IPS-18c (cell line): Measurements from ENCODE around the gene EXOG.

Source experiments
- H3K4me3 ChIP-seq: 2 replicates; pipeline ENCODE4 v1.7.0; 2013; ENCODE audit warnings: low read depth, mild to moderate bottlenecking, low read length, moderate library complexity; ENCODE audit not compliant: insufficient read depth
- H3K9me3 ChIP-seq: one replicate; pipeline ENCODE4 v1.6.1; 2013; ENCODE audit warnings: mild to moderate bottlenecking, low read length, moderate library complexity; ENCODE audit not compliant: control insufficient read depth, insufficient read depth

EXOG gene

GRCh38 chr3:38468765-38469164, 27.4 kb upstream of the EXOG start:
- H3K9me3 ChIP-seq, result no peaks in the 10 kb centered on the region
- no peak overlapping the region for H3K4me3 ChIP-seq

DNA sequence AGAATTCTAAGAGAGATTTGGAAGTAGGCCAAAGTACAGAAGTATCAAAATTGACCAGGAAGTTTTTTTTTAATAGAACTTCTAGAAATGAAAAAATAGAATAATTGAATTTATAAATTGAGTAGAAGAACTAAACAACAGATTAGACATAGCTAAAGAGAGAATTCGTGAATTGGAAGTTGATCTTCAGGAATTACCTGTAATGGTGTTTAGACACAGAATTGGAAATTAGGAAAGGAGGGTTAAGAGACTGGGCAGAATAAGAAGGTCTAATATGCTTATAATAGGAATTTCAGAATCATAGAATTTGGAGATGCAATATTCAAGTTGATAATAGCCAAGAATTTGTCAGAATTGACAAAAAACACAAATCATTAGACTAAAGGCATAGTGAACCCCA, 26.3 kb upstream of the EXOG start:
- Histone ChIP-seq H3K4me3 (no peak overlapping the region), H3K9me3 (no peaks in the 10 kb centered on the region)

- no peak overlapping the region for H3K4me3 ChIP-seq
- H3K9me3 ChIP-seq, result no peaks in the 10 kb centered on the region
Observed at GRCh38 chr3:38471260-38471857, 24.8 kb upstream of the EXOG start.

DNA sequence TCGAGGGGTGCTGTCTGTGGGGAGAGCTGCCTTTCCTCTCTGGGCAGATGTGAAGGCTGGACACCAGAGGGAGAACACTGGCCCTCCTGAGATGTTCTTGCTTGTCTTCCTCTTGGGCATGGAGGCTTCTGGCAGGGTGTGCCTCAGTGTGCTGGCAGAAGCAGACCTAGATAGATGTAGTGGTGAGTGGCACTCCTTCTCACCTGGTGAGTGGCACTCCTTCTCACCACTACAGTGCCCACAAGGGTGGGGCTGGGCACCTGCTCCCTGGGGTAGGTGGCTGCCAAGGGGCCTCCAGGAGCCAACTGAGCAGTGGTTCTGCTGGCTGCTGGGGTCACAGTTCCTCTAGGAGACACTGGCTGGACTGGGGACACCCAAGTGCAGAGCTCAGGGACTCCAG, 23.8 kb upstream of the EXOG start:
- Histone ChIP-seq H3K9me3 (no peaks in the 10 kb centered on the region), H3K4me3 (no peak overlapping the region)

DNA sequence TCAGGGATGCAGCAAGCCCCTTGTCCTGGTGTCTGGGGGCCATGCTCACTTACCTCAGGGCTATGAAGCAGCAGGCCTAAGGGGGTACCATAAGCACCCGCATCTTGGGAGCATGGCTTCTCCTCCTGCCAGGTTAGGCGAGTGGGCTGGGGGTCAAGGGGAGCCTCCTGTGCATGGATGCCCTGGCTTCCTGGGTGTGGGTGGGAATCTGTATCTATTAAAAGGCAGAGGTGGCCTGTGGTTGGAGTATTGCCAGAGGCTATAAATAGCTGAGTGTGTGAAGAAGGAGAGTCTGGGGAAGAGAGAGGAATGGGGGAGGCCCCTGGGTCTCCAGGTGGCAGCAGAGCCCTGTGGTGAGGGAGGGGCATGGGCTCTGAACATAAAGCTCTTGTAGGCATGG, 22.9 kb upstream of the EXOG start:
- H3K4me3 ChIP-seq, result no peak overlapping the region
- no peaks in the 10 kb centered on the region for H3K9me3 ChIP-seq

GRCh38 chr3:38474928-38475605, 21.1 kb upstream of the EXOG start:
- H3K9me3 ChIP-seq, result no peaks in the 10 kb centered on the region
- H3K4me3 ChIP-seq, result no peak overlapping the region

DNA sequence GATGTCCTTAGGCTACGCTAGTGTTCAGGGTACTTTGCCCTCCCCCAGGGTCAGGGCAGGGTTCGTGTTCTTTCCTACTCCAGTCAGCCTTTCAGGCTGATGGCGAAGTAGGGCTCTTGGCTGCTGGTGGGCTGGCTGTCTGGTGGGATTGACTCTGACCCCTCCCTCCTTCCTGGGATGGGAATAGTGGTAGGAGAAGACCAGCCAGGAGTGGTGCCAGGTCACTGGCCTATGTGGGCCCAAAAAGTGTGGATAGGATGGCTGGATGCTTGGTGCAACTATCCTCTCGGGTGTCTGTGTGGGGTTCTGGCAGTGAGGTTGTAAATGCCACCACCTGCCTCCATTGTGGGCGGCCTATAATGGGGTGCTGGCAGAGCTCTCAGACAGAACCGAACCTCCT, 20.4 kb upstream of the EXOG start:
- Histone ChIP-seq H3K9me3 (no peaks in the 10 kb centered on the region), H3K4me3 (no peak overlapping the region)

GRCh38 chr3:38476157-38476756, 19.9 kb upstream of the EXOG start:
- H3K9me3 ChIP-seq, result no peaks in the 10 kb centered on the region
- no peak overlapping the region for H3K4me3 ChIP-seq

DNA sequence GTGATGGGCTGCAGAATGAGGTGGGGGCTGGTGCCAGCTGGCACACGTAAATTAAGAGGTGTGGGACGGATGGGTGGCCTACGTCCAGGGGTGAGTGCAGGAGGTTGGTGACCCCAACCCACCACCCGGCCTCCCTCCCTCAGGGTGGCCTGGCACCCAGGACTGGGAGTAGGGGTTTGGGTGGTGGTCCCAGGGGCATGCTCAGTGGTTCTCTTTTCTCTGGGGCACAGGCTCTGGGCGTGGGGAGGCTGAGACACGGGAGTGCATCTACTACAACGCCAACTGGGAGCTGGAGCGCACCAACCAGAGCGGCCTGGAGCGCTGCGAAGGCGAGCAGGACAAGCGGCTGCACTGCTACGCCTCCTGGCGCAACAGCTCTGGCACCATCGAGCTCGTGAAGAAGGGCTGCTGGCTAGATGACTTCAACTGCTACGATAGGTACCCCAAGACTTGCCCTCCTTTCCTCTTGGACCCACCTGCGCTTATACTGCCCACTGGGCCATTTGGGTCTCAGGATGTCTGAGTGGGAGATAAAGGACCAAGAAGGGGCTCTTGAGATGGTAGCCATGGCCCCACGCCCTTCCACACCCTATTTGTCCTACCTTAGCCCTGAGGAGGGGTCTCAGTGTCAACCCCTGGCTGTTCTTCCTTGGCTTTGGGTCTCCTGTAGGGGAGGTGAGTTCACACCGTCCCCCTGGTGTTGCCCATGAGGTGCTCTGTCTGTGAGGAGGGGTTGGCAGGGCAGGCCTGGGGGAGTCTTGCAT, 18.9 kb upstream of the EXOG start:
- Histone ChIP-seq H3K9me3 (no peaks in the 10 kb centered on the region), H3K4me3 (no peak overlapping the region)

DNA sequence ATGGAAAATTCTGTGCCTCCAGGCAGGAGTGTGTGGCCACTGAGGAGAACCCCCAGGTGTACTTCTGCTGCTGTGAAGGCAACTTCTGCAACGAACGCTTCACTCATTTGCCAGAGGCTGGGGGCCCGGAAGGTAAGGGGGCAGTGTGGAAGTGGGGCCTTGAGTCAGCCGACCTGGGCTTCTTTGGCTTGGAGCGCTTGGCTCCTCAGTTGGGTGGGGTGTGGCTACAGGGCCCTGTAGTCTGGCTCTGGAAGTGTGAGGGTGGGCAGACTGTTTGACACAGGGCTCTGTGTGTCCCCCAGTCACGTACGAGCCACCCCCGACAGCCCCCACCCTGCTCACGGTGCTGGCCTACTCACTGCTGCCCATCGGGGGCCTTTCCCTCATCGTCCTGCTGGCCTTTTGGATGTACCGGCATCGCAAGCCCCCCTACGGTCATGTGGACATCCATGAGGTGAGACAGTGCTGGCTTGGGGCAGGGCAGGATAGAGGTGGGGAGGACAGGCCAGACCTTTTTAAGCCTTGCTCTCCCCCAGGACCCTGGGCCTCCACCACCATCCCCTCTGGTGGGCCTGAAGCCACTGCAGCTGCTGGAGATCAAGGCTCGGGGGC, 18.2 kb upstream of the EXOG start:
- H3K9me3 ChIP-seq, result no peaks in the 10 kb centered on the region
- H3K4me3 ChIP-seq, result no peak overlapping the region

GRCh38 chr3:38478901-38479300, 17.2 kb upstream of the EXOG start:
- H3K4me3 ChIP-seq, result no peak overlapping the region
- no peaks in the 10 kb centered on the region for H3K9me3 ChIP-seq

- Histone ChIP-seq H3K9me3 (no peaks in the 10 kb centered on the region), H3K4me3 (no peak overlapping the region)
Observed at GRCh38 chr3:38479431-38480092, 16.6 kb upstream of the EXOG start.

DNA sequence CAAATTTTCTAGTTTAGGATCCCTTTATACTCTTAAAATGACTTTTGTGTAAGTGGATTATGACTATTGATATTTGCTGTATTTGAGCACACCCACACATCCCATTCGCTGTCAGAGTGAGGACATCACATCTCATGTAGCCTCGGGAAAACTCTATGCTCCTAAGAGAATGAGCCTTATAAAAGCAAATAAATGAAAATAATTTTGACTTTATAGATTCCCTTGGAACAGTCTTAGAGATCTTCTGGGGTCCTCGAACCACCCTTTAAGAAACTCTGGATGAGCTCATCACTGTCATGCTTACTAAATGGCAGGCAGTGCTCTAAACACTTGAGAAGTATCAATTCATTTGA, 16.1 kb upstream of the EXOG start:
- no peaks in the 10 kb centered on the region for H3K9me3 ChIP-seq

DNA sequence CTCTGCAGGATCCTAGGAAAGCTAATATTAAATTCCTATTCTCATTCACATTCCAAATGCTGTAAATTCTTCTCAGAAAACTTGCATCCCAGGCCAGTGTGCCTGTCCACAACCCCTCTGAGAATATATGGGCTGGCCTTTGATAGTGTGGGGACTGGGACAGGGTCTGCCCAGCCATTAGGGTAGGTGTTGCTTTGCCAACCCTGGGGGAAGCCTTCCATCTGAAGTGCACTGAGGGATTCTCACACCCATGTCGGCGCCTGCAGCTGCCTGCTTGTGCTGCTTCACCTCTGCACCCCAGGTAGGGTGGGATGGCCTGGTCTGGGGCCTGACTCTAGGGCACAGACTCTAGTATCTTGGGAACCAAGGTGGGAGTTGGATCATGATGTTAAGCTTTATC, 15.2 kb upstream of the EXOG start:
- H3K4me3 ChIP-seq, result no peak overlapping the region
- no peaks in the 10 kb centered on the region for H3K9me3 ChIP-seq

More for the DNA sequence above, 16.1 kb upstream of the EXOG start:
- no peak overlapping the region for H3K4me3 ChIP-seq

- Histone ChIP-seq H3K9me3 (no peaks in the 10 kb centered on the region), H3K4me3 (no peak overlapping the region)
Observed at GRCh38 chr3:38482951-38483350, 13.2 kb upstream of the EXOG start.

GRCh38 chr3:38487323-38487722, 8.8 kb upstream of the EXOG start:
- Histone ChIP-seq H3K4me3 (no peak overlapping the region), H3K9me3 (no peaks in the 10 kb centered on the region)

- H3K9me3 ChIP-seq, result no peaks in the 10 kb centered on the region
- H3K4me3 ChIP-seq, result no peak overlapping the region
Observed at GRCh38 chr3:38488949-38489348, 7.2 kb upstream of the EXOG start.
